Measurements from ENCODE around the gene HSPA1A. TPM values are rescaled to one million over a fixed set of nuclear protein-coding genes. Genes with fewer than 3 reads are reported as not detected.

HSPA1A gene
- total and polyA plus RNA-seq, 3 donors from 2014 or later: 90.4 to 151 (median 113) TPM

DNA sequence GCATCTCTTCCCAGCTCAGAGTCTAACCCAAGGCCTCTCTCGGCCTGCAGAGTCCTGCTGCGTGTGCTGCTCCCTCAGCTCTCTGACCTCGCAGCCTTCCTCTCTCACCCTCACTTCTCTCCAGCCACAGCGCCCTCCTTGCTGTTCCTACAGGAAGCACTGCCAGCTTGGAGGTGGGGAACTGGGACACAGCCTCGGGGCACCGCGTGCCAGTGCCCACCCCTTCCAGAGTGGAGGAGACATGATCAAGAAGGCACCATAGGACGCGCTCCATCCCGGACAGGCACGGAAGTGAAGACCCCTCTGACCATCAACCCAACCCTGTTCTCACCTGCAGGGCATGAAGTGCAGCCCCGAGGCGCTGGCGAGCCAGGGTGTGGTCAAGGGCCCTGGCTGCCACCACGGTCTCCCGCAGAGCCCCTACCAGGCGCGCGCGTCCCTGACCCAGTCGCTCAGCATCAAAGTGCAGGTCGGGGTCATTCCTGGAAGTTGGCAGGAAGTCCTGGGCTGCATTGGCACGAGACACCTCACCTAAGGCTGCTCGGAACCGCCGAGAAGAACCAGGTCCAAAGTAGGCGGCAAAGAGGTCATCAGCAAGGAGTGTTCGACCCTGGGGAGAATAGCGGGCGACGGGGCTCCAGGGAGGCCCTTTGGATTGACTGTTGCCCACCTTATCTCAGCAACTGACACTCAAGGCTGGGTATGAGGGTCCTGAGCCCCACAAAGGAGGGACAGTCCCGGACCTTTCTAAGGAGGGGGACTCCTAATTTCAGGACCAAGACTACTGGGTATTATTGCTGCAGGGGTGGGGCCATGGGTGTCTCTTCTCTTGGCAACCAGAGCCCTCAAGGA is 39.5 kb upstream of the HSPA1A start:
- intact Hi-C loops (cut with DNase I; ENCODE audit: low total_unique reads): no loop called here
- peaks cover 12% of the 10 kb centered on the region for H3K4me1 ChIP-seq
- H3K9me3 ChIP-seq: no peaks in the 10 kb centered on the region
- DNase-seq: no peak
- no peaks in the 10 kb centered on the region for H3K27me3 ChIP-seq
- WGBS, 2 donors: 91 to 93% methylated on average over 30 to 32 of the region's 32 CpGs
- no peak overlapping the region for H3K27ac ChIP-seq
- no peak overlapping the region for H3K4me3 ChIP-seq
- H3K36me3 ChIP-seq (ENCODE audit: low read depth, missing control alignments): no peaks in the 10 kb centered on the region
- TF ChIP-seq, protein P1, sequence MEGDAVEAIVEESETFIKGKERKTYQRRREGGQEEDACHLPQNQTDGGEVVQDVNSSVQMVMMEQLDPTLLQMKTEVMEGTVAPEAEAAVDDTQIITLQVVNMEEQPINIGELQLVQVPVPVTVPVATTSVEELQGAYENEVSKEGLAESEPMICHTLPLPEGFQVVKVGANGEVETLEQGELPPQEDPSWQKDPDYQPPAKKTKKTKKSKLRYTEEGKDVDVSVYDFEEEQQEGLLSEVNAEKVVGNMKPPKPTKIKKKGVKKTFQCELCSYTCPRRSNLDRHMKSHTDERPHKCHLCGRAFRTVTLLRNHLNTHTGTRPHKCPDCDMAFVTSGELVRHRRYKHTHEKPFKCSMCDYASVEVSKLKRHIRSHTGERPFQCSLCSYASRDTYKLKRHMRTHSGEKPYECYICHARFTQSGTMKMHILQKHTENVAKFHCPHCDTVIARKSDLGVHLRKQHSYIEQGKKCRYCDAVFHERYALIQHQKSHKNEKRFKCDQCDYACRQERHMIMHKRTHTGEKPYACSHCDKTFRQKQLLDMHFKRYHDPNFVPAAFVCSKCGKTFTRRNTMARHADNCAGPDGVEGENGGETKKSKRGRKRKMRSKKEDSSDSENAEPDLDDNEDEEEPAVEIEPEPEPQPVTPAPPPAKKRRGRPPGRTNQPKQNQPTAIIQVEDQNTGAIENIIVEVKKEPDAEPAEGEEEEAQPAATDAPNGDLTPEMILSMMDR (IDR thresholded peaks at IDR 0.05): no peak
- no peak for TF ChIP-seq POLR2A (IDR thresholded peaks at IDR 0.05)

DNA sequence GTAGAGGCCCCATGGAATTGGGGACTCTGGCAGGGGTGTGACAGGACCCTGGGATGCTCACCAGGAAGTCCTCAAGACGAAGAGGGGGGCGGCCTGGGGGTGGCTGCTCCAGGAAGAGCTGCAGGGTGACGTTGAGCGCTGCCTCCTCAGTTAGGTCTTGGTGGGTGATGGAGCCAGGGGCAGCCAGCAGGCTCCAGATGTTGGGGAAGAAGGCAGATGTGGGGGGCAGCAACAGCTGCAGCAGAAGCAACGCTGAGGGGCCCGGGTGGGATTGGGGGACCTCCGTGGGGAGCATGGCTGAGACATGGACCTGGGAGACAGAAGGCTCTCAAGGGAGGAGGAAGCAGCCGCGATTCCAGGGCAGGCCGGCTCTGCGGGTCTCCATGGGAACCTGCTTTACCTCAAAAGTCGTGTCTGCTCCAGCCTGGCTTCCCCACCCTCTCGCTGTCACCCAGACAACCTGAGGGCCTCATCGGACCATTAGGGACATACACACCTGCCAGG is 38.8 kb upstream of the HSPA1A start:
- H3K27me3 ChIP-seq: no peaks in the 10 kb centered on the region
- H3K4me3 ChIP-seq: no peak overlapping the region
- 45 to 76% methylated on average over 7 to 14 of the region's 14 CpGs for WGBS, 2 donors
- peaks cover 12% of the 10 kb centered on the region for H3K4me1 ChIP-seq
- intact Hi-C loops (cut with DNase I; ENCODE audit: low total_unique reads): no loop called here
- no peaks in the 10 kb centered on the region for H3K36me3 ChIP-seq (ENCODE audit: low read depth, missing control alignments)
- DNase-seq: no peak
- TF ChIP-seq POLR2A (IDR thresholded peaks at IDR 0.05): no peak
- TF ChIP-seq, protein P1 (IDR thresholded peaks at IDR 0.05): no peak
- H3K9me3 ChIP-seq: no peaks in the 10 kb centered on the region
- peak overlapping the region in 1 of 2 donors; percentile 19 for H3K27ac ChIP-seq

DNA sequence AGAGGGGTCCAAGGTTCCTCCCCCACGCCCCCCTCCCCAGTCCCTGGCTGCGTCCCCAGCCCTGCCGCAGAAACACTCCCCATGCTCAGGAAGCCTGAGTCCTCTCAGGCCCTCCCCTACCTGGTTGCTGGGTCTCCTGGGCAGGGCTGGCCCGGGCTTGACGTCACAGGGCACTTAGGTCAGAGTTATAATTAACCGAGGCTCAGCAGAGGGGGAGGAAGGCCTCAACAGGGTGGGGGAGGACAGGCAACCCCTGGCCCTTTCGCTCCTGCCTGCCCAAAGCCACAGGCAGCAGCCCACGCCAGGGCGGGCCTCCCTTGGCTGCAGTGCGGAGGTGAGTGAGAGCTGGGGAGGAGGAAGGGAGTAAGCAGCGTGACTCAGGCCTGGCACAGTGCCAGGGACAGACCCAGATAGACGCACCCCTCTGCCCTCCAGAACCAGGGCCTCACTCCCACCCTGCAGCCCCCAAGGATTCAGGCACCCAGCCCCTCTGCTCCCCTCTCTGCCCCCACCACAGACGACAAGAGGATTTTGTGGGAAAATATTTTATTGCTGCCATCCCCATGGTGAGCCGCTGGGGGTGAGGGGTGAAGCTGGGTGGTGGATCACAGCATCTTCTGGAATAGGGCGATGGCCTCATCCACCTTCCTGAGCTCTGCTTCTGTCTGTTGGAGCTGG is 38.2 kb upstream of the HSPA1A start, which contains the start of gene VWA7:
TSS of gene VWA7 (minus strand) at position 340 of the 678 bp plus-strand sequence. CDS start 549 bp downstream, outside the sequence.
- peak; percentile 85 for DNase-seq
- H3K27me3 ChIP-seq: no peaks in the 10 kb centered on the region
- H3K36me3 ChIP-seq (ENCODE audit: low read depth, missing control alignments): no peaks in the 10 kb centered on the region
- no peak within 1 kb of the TSS for H3K4me3 ChIP-seq
- peaks cover 12% of the 10 kb centered on the region for H3K4me1 ChIP-seq
- H3K27ac ChIP-seq: peak within 1 kb of the TSS in 1 of 2 donors; percentile 19
- TF ChIP-seq, protein P1 (IDR thresholded peaks at IDR 0.05): no peak
- no peak for TF ChIP-seq POLR2A (IDR thresholded peaks at IDR 0.05)
- WGBS, 2 donors: 31 to 40% methylated on average over 7 to 15 of the region's 15 CpGs
- H3K9me3 ChIP-seq: no peaks in the 10 kb centered on the region
- intact Hi-C loops (cut with DNase I; ENCODE audit: low total_unique reads): no loop called here

DNA sequence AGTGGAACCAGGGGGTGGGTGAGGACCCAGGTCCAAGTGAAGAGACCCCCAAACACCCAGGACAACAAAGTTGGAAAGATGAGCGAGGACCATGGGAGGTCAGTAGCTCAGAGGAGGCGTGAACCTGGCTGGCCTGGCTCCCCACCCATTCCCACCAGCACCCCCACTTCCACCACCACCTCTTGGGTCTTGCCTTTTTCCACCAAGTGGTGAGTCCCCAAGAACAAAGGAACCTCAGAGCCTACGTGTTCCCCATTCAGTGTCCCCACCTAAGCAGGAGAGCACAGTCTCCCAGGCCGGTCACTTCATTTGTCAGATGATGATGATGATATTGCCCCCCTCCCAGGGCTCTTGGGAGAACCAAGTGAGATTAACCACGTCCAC is 37.7 kb upstream of the HSPA1A start:
- no peak for TF ChIP-seq POLR2A (IDR thresholded peaks at IDR 0.05)
- TF ChIP-seq, protein P1 (IDR thresholded peaks at IDR 0.05): no peak
- intact Hi-C loops (cut with DNase I; ENCODE audit: low total_unique reads): no loop called here
- peaks cover 12% of the 10 kb centered on the region for H3K4me1 ChIP-seq
- no peaks in the 10 kb centered on the region for H3K36me3 ChIP-seq (ENCODE audit: low read depth, missing control alignments)
- H3K27me3 ChIP-seq: no peaks in the 10 kb centered on the region
- WGBS, 2 donors: 95 to 100% methylated on average over 5 of the region's 5 CpGs
- no peak for DNase-seq
- H3K27ac ChIP-seq: no peak overlapping the region
- no peak overlapping the region for H3K4me3 ChIP-seq
- no peaks in the 10 kb centered on the region for H3K9me3 ChIP-seq

All from testis (tissue), 3 donors.